ENCODE results near the gene ABT1.

ABT1 gene

GRCh38 chr6:26596579-26597388 lies at the start of gene ABT1:
TSS of gene ABT1 (plus strand) at chr6:26596953. CDS start at chr6:26596983, 30 bp downstream.
- in situ Hi-C loops (cut with MboI; ENCODE audit: low sequenced_read_pairs): no loop called here

- in situ Hi-C loops (cut with MboI; ENCODE audit: low sequenced_read_pairs): loop anchor here (25.0 kb wide), 1 partner anchor 360 kb away; a partner anchor contains a TSS
Measured at GRCh38 chr6:26547363-26547762, 49.4 kb upstream of the ABT1 start.

GRCh38 chr6:26550250-26550993 lies 46.3 kb upstream of the ABT1 start:
- in situ Hi-C loops (cut with MboI; ENCODE audit: low sequenced_read_pairs): loop anchor here (10.0 kb wide), 1 partner anchor 216 kb away; no protein-coding TSS in a partner anchor

- in situ Hi-C loops (cut with MboI; ENCODE audit: low sequenced_read_pairs): loop anchor here (10.0 kb wide), 1 partner anchor 217 kb away; no protein-coding TSS in a partner anchor
Measured at GRCh38 chr6:26552205-26552604, 44.5 kb upstream of the ABT1 start.

- in situ Hi-C loops (cut with MboI; ENCODE audit: low sequenced_read_pairs): loop anchor here (10.0 kb wide), 1 partner anchor 218 kb away; no protein-coding TSS in a partner anchor
Measured at GRCh38 chr6:26552640-26553188, 44.0 kb upstream of the ABT1 start.

GRCh38 chr6:26553264-26553634 lies 43.5 kb upstream of the ABT1 start:
- in situ Hi-C loops (cut with MboI; ENCODE audit: low sequenced_read_pairs): loop anchor here (10.0 kb wide), 1 partner anchor 218 kb away; no protein-coding TSS in a partner anchor

- in situ Hi-C loops (cut with MboI; ENCODE audit: low sequenced_read_pairs): loop anchor here (10.0 kb wide), 1 partner anchor 219 kb away; no protein-coding TSS in a partner anchor
Measured at GRCh38 chr6:26553635-26554446, 42.9 kb upstream of the ABT1 start.

GRCh38 chr6:26554447-26554696 lies 42.4 kb upstream of the ABT1 start:
- in situ Hi-C loops (cut with MboI; ENCODE audit: low sequenced_read_pairs): loop anchor here (10.0 kb wide), 1 partner anchor 220 kb away; no protein-coding TSS in a partner anchor

- in situ Hi-C loops (cut with MboI; ENCODE audit: low sequenced_read_pairs): loop anchor here (10.0 kb wide), 1 partner anchor 220 kb away; no protein-coding TSS in a partner anchor
Measured at GRCh38 chr6:26554697-26555504, 41.9 kb upstream of the ABT1 start.

GRCh38 chr6:26555505-26556262 lies 41.1 kb upstream of the ABT1 start:
- in situ Hi-C loops (cut with MboI; ENCODE audit: low sequenced_read_pairs): loop anchor here (10.0 kb wide), 1 partner anchor 221 kb away; no protein-coding TSS in a partner anchor

- in situ Hi-C loops (cut with MboI; ENCODE audit: low sequenced_read_pairs): loop anchor here (10.0 kb wide), 1 partner anchor 222 kb away; no protein-coding TSS in a partner anchor
Measured at GRCh38 chr6:26556263-26557070, 40.3 kb upstream of the ABT1 start.

- in situ Hi-C loops (cut with MboI; ENCODE audit: low sequenced_read_pairs): no loop called here
Measured at GRCh38 chr6:26561533-26562466, 35.0 kb upstream of the ABT1 start.

- in situ Hi-C loops (cut with MboI; ENCODE audit: low sequenced_read_pairs): no loop called here
Measured at GRCh38 chr6:26563488-26563887, 33.3 kb upstream of the ABT1 start.

- in situ Hi-C loops (cut with MboI; ENCODE audit: low sequenced_read_pairs): no loop called here
Measured at GRCh38 chr6:26568601-26569432, 27.9 kb upstream of the ABT1 start.

- in situ Hi-C loops (cut with MboI; ENCODE audit: low sequenced_read_pairs): no loop called here
Measured at GRCh38 chr6:26569433-26569764, 27.4 kb upstream of the ABT1 start.

- in situ Hi-C loops (cut with MboI; ENCODE audit: low sequenced_read_pairs): no loop called here
Measured at GRCh38 chr6:26570027-26570809, 26.5 kb upstream of the ABT1 start.
